Measurements from ENCODE around the gene LONRF3. TPM values are rescaled to one million over a fixed set of nuclear protein-coding genes. Genes with fewer than 3 reads are reported as not detected.

Gene LONRF3
- total RNA-seq, 2 donors from 2014 or later = 7.4 to 7.8 TPM

GRCh38 chrX:119004920-119005524 is 30.6 kb downstream of the LONRF3 start:
- DNase-seq = peak; percentile 38
- Histone ChIP-seq H3K36me3 (no peaks in the 10 kb centered on the region), H3K27me3 (peaks cover 2% of the 10 kb centered on the region), H3K9ac (ENCODE audit: low read depth in 2 of 2, low read length in 2 of 2) (no peak overlapping the region), H3K9me3 (no peaks in the 10 kb centered on the region), H3K27ac (no peak overlapping the region), H3K4me3 (no peak overlapping the region), H3K4me1 (no peaks in the 10 kb centered on the region)
- intact Hi-C loops (cut with DNase I) = no loop called here
- TF ChIP-seq CTCF (IDR thresholded peaks at IDR 0.05) = peak; percentile 85

- no peak for DNase-seq
- H3K27me3 ChIP-seq = peaks cover 2% of the 10 kb centered on the region
These were observed 32.9 kb downstream of the LONRF3 start for GRCh38 chrX:119007189-119007770.

GRCh38 chrX:119008110-119008744 is 33.8 kb downstream of the LONRF3 start:
- intact Hi-C loops (cut with DNase I) = no loop called here
- peak; percentile 55 for TF ChIP-seq CTCF (IDR thresholded peaks at IDR 0.05)

More at GRCh38 chrX:119007189-119007770, 32.9 kb downstream of the LONRF3 start:
- Histone ChIP-seq H3K4me3 (no peak overlapping the region), H3K36me3 (no peaks in the 10 kb centered on the region), H3K4me1 (no peaks in the 10 kb centered on the region), H3K9me3 (no peaks in the 10 kb centered on the region), H3K27ac (no peak overlapping the region), H3K9ac (ENCODE audit: low read depth in 2 of 2, low read length in 2 of 2) (no peak overlapping the region)
- intact Hi-C loops (cut with DNase I) = no loop called here
- no peak for TF ChIP-seq CTCF (IDR thresholded peaks at IDR 0.05)

GRCh38 chrX:119009071-119009470 is 34.7 kb downstream of the LONRF3 start:
- DNase-seq = no peak
- Histone ChIP-seq H3K4me3 (no peak overlapping the region), H3K27me3 (no peaks in the 10 kb centered on the region), H3K9ac (ENCODE audit: low read depth in 2 of 2, low read length in 2 of 2) (no peak overlapping the region), H3K27ac (no peak overlapping the region), H3K9me3 (no peaks in the 10 kb centered on the region), H3K36me3 (no peaks in the 10 kb centered on the region), H3K4me1 (no peaks in the 10 kb centered on the region)
- TF ChIP-seq CTCF (IDR thresholded peaks at IDR 0.05) = no peak
- intact Hi-C loops (cut with DNase I) = no loop called here

More at GRCh38 chrX:119008110-119008744, 33.8 kb downstream of the LONRF3 start:
- Histone ChIP-seq H3K4me1 (no peaks in the 10 kb centered on the region), H3K9me3 (no peaks in the 10 kb centered on the region), H3K36me3 (no peaks in the 10 kb centered on the region), H3K4me3 (no peak overlapping the region), H3K9ac (ENCODE audit: low read depth in 2 of 2, low read length in 2 of 2) (no peak overlapping the region), H3K27me3 (peaks cover under 1% of the 10 kb centered on the region), H3K27ac (no peak overlapping the region)
- DNase-seq = peak; percentile 26

DNA sequence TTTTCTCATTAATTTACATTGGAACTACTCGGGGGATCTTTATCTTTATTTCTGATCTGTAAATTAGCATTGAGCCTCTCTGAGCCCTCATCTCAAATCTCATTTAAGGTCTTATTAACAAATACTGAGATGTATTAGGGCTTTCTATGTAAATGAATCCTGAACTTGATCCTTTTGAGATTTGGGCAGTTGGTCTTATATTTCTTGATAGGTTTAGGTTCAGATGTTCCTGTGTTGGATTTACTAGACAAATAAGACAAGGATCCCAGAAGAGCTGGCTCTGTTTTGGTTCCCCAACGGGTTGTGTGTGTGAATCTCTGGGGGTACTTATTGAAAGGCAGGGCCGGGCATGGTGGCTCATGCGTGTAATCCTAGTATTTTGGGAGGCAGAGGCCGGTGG is 36.1 kb downstream of the LONRF3 start:
- Histone ChIP-seq H3K4me3 (no peak overlapping the region), H3K4me1 (no peaks in the 10 kb centered on the region), H3K36me3 (no peaks in the 10 kb centered on the region), H3K27me3 (no peaks in the 10 kb centered on the region), H3K9me3 (no peaks in the 10 kb centered on the region), H3K9ac (ENCODE audit: low read depth in 2 of 2, low read length in 2 of 2) (no peak overlapping the region), H3K27ac (no peak overlapping the region)
- intact Hi-C loops (cut with DNase I) = loop anchor here (5.0 kb wide), 1 partner anchor 163 kb away; no protein-coding TSS in a partner anchor
- no peak for TF ChIP-seq CTCF (IDR thresholded peaks at IDR 0.05)
- DNase-seq = no peak

Measured in colonic mucosa (tissue), 4 donors.